NCI-H2171 (cell line): ENCODE results near the gene CAMSAP3.
A peak's percentile ranks its signal among the peaks of the same experiment; 100 is the strongest.

Experiments
- DNase-seq: peaks from one replicate; lab custom pipeline; 2025; lab: John Stamatoyannopoulos, UW

CAMSAP3 gene

GRCh38 chr19:7612282-7613274 is 16.9 kb downstream of the CAMSAP3 start:
- no peak for DNase-seq

DNA sequence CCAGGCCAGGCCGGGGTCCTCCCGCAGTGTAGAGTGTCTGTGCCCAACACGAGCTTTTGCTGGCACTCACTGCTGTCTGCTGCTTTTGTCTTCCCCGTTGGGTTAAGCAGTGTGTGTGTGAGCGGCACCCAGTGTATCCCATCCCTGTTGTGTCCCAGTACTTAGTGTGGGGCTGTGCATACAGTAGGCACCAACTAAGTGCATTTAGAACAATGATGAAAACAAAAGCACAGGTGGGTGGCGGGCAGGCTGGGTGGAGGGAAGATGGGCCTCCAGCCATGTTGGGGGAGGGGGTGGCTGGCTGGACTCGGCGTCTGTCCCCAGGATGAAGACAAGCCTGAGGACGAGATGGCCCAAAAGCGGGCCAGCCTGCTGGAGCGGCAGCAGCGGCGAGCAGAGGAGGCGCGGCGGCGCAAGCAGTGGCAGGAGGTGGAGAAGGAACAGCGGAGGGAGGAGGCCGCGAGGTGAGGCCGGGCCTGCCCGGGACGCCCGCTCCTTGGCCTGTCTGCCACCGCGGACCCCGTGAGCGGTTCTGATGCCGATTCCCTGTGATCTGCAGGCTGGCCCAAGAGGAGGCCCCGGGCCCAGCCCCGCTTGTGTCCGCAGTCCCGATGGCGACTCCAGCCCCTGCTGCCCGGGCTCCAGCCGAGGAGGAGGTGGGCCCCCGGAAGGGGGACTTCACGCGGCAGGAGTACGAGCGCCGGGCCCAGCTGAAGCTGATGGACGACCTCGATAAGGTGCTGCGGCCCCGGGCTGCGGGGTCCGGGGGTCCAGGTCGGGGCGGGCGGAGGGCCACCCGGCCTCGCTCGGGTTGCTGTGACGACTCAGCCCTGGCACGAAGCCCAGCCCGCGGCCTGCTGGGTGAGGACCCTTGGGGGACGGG is 19.4 kb downstream of the CAMSAP3 start:
- DNase-seq = no peak

GRCh38 chr19:7617172-7617571 is 21.5 kb downstream of the CAMSAP3 start:
- DNase-seq = no peak

- DNase-seq = no peak
Measured at GRCh38 chr19:7617735-7618134, 22.1 kb downstream of the CAMSAP3 start.

GRCh38 chr19:7618348-7618747 is 22.7 kb downstream of the CAMSAP3 start:
- no peak for DNase-seq

- no peak for DNase-seq
Measured at GRCh38 chr19:7618771-7619510, 23.3 kb downstream of the CAMSAP3 start.

GRCh38 chr19:7619671-7620441 is 24.2 kb downstream of the CAMSAP3 start:
- DNase-seq = no peak

- no peak for DNase-seq
Measured at GRCh38 chr19:7620442-7621412, 25.1 kb downstream of the CAMSAP3 start.

DNA sequence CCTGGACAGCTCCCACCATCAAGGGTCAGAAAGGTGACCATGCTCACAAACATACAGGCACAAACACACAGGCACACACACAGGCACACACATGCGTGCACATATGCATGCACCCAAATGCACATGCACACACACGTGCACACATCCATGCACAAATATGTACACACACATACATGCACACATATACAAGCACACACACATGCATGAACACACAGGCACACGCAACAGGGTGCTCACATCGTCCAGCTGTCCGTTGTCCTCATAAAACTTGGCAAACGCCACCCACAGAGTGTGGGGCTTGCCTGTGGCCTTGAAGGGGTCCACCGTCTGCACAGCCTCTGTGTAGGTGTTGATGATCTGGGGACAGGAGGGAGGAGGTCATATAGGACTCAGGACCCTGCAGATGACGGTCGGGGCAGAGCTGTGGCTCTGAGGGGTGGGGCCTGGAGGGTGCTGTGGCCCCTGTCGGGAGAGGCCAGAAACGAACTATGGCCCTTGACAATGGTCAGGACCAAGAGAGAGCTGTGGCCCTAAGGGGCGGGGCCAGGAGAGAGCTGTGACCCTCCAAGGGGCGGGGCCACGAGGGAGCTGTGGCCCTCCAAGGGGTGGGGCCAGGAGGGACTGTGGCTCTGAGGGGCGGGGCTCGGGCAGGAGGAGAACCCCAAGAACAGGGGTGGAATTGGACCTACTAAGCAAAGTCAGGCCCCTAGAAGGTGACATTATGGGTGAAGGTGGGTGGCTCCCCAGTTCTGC is 27.4 kb downstream of the CAMSAP3 start:
- no peak for DNase-seq

GRCh38 chr19:7623725-7624603 is 28.3 kb downstream of the CAMSAP3 start:
- DNase-seq = no peak

GRCh38 chr19:7624810-7625209 is 29.1 kb downstream of the CAMSAP3 start:
- no peak for DNase-seq

GRCh38 chr19:7625763-7626372 is 30.2 kb downstream of the CAMSAP3 start:
- no peak for DNase-seq

- no peak for DNase-seq
Measured at GRCh38 chr19:7627166-7627565, 31.5 kb downstream of the CAMSAP3 start.

DNA sequence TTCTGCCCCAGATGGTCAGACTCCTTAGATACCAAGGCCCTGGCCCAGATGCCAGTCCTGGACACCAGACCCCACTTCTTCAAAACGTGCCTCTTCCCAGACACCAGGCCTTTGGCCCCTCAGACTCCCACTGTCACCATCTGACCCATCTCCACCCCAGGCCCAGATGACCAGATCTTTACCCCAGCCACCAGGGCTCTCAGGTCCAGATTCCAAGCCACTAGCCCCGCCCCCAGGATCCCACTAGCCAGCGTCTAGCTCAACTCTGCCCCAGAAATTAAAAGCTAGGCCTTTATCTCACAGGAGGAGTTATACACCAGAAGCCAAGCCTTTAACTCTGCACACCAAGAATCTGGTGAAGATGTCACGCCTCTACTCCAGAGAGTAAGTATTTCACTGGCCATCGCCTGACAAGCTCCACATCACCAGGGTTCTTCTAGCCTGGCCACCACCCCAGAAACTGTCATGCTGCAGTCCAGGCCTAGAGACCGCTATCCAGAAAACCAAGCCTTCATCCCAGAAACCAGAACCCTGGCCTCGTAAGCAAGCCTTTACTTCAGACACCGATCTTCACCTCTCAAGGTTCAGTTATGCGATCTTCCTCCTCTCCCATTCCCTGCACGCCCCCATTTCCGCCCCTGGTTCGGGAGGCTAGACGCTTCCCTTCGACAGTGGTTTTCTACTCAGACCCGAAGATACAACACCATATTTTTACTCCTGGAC is 33.1 kb downstream of the CAMSAP3 start:
- no peak for DNase-seq

DNA sequence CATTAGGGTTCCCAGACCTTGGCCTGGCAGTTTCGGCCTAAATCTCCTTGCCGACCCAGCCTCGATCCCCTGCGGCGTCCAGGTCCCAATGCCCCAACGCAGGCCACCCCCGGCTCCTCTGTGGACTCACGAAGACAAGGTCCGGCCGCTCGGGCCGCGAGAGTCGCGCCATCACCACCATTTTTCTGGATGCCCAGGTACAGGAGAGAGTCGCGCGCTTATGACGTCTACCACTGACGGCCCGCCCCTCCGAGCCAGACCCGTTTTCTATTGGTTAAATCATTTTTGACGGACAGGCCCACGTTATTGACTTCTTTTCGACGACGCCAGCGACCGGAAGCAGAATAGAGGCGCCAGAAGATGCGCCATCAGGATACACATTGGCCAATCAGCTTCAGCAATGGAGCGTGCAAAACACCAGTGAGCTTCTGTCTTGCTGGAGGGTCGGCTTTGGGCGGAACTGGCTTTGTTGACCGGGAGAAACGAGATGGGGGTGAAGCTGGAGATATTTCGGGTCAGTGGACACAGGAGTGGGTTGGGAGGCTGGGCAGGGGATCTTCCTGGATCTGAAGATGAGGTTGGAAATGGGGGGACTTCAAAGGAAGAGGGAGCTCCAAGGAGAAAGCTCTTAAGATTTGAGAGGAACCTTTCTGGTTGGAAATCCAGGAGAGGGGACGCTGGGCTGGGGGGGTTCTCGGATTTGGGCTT is 33.8 kb downstream of the CAMSAP3 start, which contains the start of the genes PET100 and XAB2:
Gene PET100 (plus strand): TSS at position 447 of the 708 bp plus-strand sequence. CDS start 41 bp downstream, at position 488.
Gene XAB2 (minus strand): TSS at position 199 of the 708 bp plus-strand sequence. CDS start 18 bp downstream, at position 181.
- DNase-seq = peak; percentile 96

DNA sequence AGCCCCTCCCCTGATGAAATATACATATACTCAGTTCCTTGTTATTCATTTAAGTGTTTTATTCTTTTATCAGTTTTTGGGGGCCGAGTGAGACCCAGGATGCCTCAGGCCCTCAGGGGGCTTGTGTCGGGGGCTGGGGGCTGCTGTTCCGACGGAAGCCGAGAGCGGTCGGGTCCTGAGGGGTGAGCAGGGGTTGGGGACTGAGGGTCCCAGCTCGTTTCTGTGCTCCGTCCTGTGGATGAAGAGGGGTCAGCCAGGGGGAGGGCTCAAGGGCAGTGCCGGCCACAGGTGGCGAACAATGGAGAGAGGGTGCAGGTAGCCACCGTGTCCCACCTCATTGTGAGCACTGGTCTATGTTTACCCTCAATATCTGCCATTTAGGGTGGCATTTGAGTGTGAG is 35.9 kb downstream of the CAMSAP3 start:
- no peak for DNase-seq
